Stimulated activated CD8-positive, alpha-beta memory T cell treated with anti-CD3 and anti-CD28 coated beads, Interleukin-15, amount 100 ng/mL, for 48 hours (primary cell): ENCODE results near the gene BTG4.

Source experiments
- DNase-seq, 2 donors: peaks; one replicate each; pipeline ENCODE4 v3.0.0-alpha.2; 2020; ENCODE audit warnings: low read depth in 2 of 2

BTG4 gene

GRCh38 chr11:111455291-111456085 is 56.7 kb downstream of the BTG4 start:
- DNase-seq = no peak

- peak; percentile 34 to 40 for DNase-seq
Observed at GRCh38 chr11:111454561-111455192, 57.5 kb downstream of the BTG4 start.

GRCh38 chr11:111452817-111453552 is 59.2 kb downstream of the BTG4 start:
- no peak for DNase-seq

- no peak for DNase-seq
Observed at GRCh38 chr11:111452146-111452545, 60.0 kb downstream of the BTG4 start.

- no peak for DNase-seq
Observed at GRCh38 chr11:111450480-111451320, 61.5 kb downstream of the BTG4 start.

GRCh38 chr11:111449696-111450479 is 62.3 kb downstream of the BTG4 start:
- no peak for DNase-seq

GRCh38 chr11:111448831-111449557 is 63.2 kb downstream of the BTG4 start:
- DNase-seq = no peak

- DNase-seq = no peak
Observed at GRCh38 chr11:111448414-111448813, 63.8 kb downstream of the BTG4 start.

GRCh38 chr11:111447931-111448330 is 64.3 kb downstream of the BTG4 start:
- DNase-seq = no peak

- no peak for DNase-seq
Observed at GRCh38 chr11:111447112-111447471, 65.1 kb downstream of the BTG4 start.

GRCh38 chr11:111446404-111447111 is 65.6 kb downstream of the BTG4 start:
- peak; percentile 45 to 54 for DNase-seq

GRCh38 chr11:111445586-111445985 is 66.6 kb downstream of the BTG4 start:
- DNase-seq = no peak
